IMR-90 (cell line): Measurements from ENCODE around the gene C2orf49. TPM values are rescaled to one million over a fixed set of nuclear protein-coding genes. Genes with fewer than 3 reads are reported as not detected.

Source experiments
- ATAC-seq: fragments of 200-7000 bp; cut with Tn5 transposase; 2 replicates; pipeline ENCODE4 v1.9.1; 2020; ENCODE audit warnings: low read depth, mild to moderate bottlenecking, moderate library complexity
- BruUV-seq: library from RNA; stranded (reverse); fragments of 400-500 nt; replicated peaks from 2 replicates; lab custom pipeline; 2021; lab: Mats Ljungman, UMichigan
- CTCF ChIA-PET: fragments of 300-600 bp; formaldehyde crosslinking; extraction: SDS; loops from one replicate; lab custom pipeline; 2021; ENCODE audit warnings: antibody characterized with exemption; lab: Yijun Ruan, JAX
- POLR2A ChIA-PET: fragments of 300-600 bp; sonication (Branson Sonifier 250); formaldehyde crosslinking; loops from one replicate; lab custom pipeline; 2022; ENCODE audit warnings: antibody characterized with exemption; ENCODE audit not compliant: unreplicated experiment; lab: Charles Lee
- DNase-seq: peaks from one replicate; pipeline ENCODE4 v3.0.0; 2013
- H2AFZ ChIP-seq: replicated peaks from 2 replicates; pipeline ENCODE3; 2013; ENCODE audit warnings: low read length, mild to moderate bottlenecking; ENCODE audit not compliant: poor library complexity
- H2AK5ac ChIP-seq: 2 replicates; pipeline ENCODE4 v1.6.1; 2013; ENCODE audit warnings: low read depth, low read length, inconsistent platforms
- H2AK9ac ChIP-seq: replicated peaks from 2 replicates; pipeline ENCODE3; 2013; ENCODE audit warnings: mild to moderate bottlenecking, low read depth, low read length, moderate library complexity; ENCODE audit not compliant: poor library complexity
- H2BK120ac ChIP-seq: 2 replicates; pipeline ENCODE4 v1.6.1; 2013; ENCODE audit warnings: low read depth, low read length, inconsistent platforms
- H2BK15ac ChIP-seq: 3 replicates; pipeline ENCODE4 v1.6.1; 2013; ENCODE audit warnings: low read depth, low read length, inconsistent platforms
- H2BK20ac ChIP-seq: 2 replicates; pipeline ENCODE4 v1.6.1; 2013; ENCODE audit warnings: low read depth, mild to moderate bottlenecking, inconsistent platforms, low read length, moderate library complexity
- H2BK5ac ChIP-seq: 2 replicates; pipeline ENCODE4 v1.6.1; 2013; ENCODE audit warnings: mild to moderate bottlenecking, low read depth, low read length, inconsistent platforms; ENCODE audit not compliant: poor library complexity, severe bottlenecking
- H3K14ac ChIP-seq: replicated peaks from 2 replicates; pipeline ENCODE4 v1.6.1; 2013; ENCODE audit warnings: low read depth, low read length, inconsistent platforms
- H3K18ac ChIP-seq: 2 replicates; pipeline ENCODE4 v1.6.1; 2013; ENCODE audit warnings: low read depth, low read length, control low read depth
- H3K23ac ChIP-seq: 2 replicates; pipeline ENCODE4 v1.6.1; 2013; ENCODE audit warnings: low read depth, low read length, inconsistent platforms
- H3K27ac ChIP-seq: 2 replicates; pipeline ENCODE4 v1.5.1; 2013; ENCODE audit warnings: mild to moderate bottlenecking, control low read depth, low read length; ENCODE audit not compliant: insufficient read depth
- H3K27me3 ChIP-seq: 2 replicates; pipeline ENCODE4 v1.6.1; 2013; ENCODE audit warnings: low read length; ENCODE audit not compliant: control insufficient read depth, insufficient read depth
- H3K36me3 ChIP-seq: 2 replicates; pipeline ENCODE4 v1.6.1; 2013; ENCODE audit warnings: low read length, mixed read lengths; ENCODE audit not compliant: control insufficient read depth, insufficient read depth
- H3K4ac ChIP-seq: 2 replicates; pipeline ENCODE4 v1.6.1; 2013; ENCODE audit warnings: low read depth, low read length, inconsistent platforms
- H3K4me1 ChIP-seq: 2 replicates; pipeline ENCODE4 v1.6.1; 2013; ENCODE audit warnings: low read length, mixed read lengths; ENCODE audit not compliant: control insufficient read depth, insufficient read depth
- H3K4me2 ChIP-seq: 2 replicates; pipeline ENCODE4 v1.6.1; 2013; ENCODE audit warnings: low read depth, mild to moderate bottlenecking, control low read depth, low read length, moderate library complexity
- H3K4me3 ChIP-seq: 2 replicates; pipeline ENCODE4 v1.5.1; 2013; ENCODE audit warnings: low read depth, mild to moderate bottlenecking, control low read depth, low read length, moderate library complexity; ENCODE audit not compliant: insufficient read depth
- H3K56ac ChIP-seq: 2 replicates; pipeline ENCODE4 v1.6.1; 2013; ENCODE audit warnings: low read length, inconsistent platforms; ENCODE audit not compliant: insufficient read depth; ENCODE audit errors: extremely low read depth
- H3K79me1 ChIP-seq, 2 experiments: 2 replicates each; pipeline ENCODE4 v1.6.1; 2013; ENCODE audit warnings: low read length in 2 of 2, inconsistent platforms in 1 of 2, low read depth in 1 of 2
- H3K9ac ChIP-seq: 2 replicates; pipeline ENCODE4 v1.6.1; 2013; ENCODE audit warnings: low read depth, low read length, control low read depth
- H3K9me1 ChIP-seq: 2 replicates; pipeline ENCODE4 v1.6.1; 2013; ENCODE audit warnings: low read length, inconsistent platforms; ENCODE audit not compliant: insufficient read depth
- H3K9me3 ChIP-seq: 2 replicates; pipeline ENCODE4 v1.6.1; 2013; ENCODE audit warnings: low read length; ENCODE audit not compliant: control insufficient read depth, insufficient read depth
- H4K20me1 ChIP-seq: 2 replicates; pipeline ENCODE4 v1.6.1; 2013; ENCODE audit warnings: low read length, inconsistent platforms; ENCODE audit not compliant: insufficient read depth
- H4K5ac ChIP-seq: 2 replicates; pipeline ENCODE4 v1.6.1; 2013; ENCODE audit warnings: mild to moderate bottlenecking, low read depth, low read length, control low read depth
- H4K8ac ChIP-seq, 2 experiments: 2 replicates each; pipeline ENCODE4 v1.6.1; 2013; ENCODE audit warnings: low read depth in 2 of 2, low read length in 2 of 2, control low read depth in 1 of 2, inconsistent platforms in 1 of 2
- H4K91ac ChIP-seq: 2 replicates; pipeline ENCODE4 v1.6.1; 2013; ENCODE audit warnings: low read depth, low read length, inconsistent platforms; ENCODE audit not compliant: insufficient read depth
- MAFK ChIP-seq: IDR thresholded peaks from 2 replicates; pipeline ENCODE4 v1.6.1; 2012; ENCODE audit warnings: low read depth, low read length, improper control_type of control experiment
- WGBS, 2 experiments: methylation state at CpG; one replicate each; pipeline versions ENCODE4 v1.1.5 to v1.1.7; 2013; ENCODE audit warnings: missing lambda C conversion rate in 2 of 2; ENCODE audit not compliant: insufficient read length in 1 of 2; ENCODE audit errors: extremely low coverage in 2 of 2; 5-methylcytosine and 5-hydroxymethylcytosine counted together
- dilution Hi-C: fragments of 300-500 bp; cut with HindIII; formaldehyde crosslinking; loops from one replicate; pipeline ENCODE4 v1.14.3; 2018; ENCODE audit warnings: low sequenced_read_pairs; ENCODE audit not compliant: unreplicated experiment
- in situ Hi-C: fragments of 300-500 bp; cut with MboI; formaldehyde crosslinking; loops from 3 replicates; pipeline ENCODE4 v1.14.3; 2019; ENCODE audit warnings: low sequenced_read_pairs, inconsistent platforms, mixed read lengths
- intact Hi-C: fragments of 100-400 bp; cut with micrococcal nuclease; formaldehyde crosslinking; loops from 2 replicates; pipeline ENCODE4 v1.10.0; 2022
- polyA plus RNA-seq, 3 experiments: library from polyadenylated mRNA; depleted of rRNA; stranded (reverse); fragments of >200 nt; gene quantifications; 2 replicates each; pipeline ENCODE4 v1.2.3, GENCODE V29; 2012; ENCODE audit warnings: low replicate concordance in 1 of 3
- total RNA-seq: library from RNA; depleted of rRNA; stranded (reverse); fragments of >200 nt; gene quantifications from 2 replicates; pipeline ENCODE4 v1.2.3, GENCODE V29; 2012
- TF ChIP-seq, protein P1 (sequence below): fragments of 150-350 bp; IDR thresholded peaks from 2 replicates; pipeline ENCODE4 v1.6.1; 2017; ENCODE audit warnings: mild to moderate bottlenecking, antibody characterized with exemption, low read length, low read depth

The C2orf49 gene
- total and polyA plus RNA-seq, 2 of the 4 experiments (the other 2 are of a cell fraction), result 3.8 to 8.5 TPM

- in situ Hi-C loops, result no loop called here
- 0 out of 2 replicates have a peak, but pooled peaks cover 10% of the 10 kb centered on the region for H3K9me1 ChIP-seq
- CTCF ChIA-PET, result no interaction called here
Observed at GRCh38 chr2:105361102-105361889, 24.0 kb downstream of the C2orf49 start.

More at GRCh38 chr2:105361102-105361889, 24.0 kb downstream of the C2orf49 start:
- no peak overlapping the region for H3K4ac ChIP-seq
- no peak overlapping the region for H2AFZ ChIP-seq
- no peaks in the 10 kb centered on the region for H3K9me3 ChIP-seq
- H2AK5ac ChIP-seq, result no peak overlapping the region
- H2BK5ac ChIP-seq, result peak overlapping the region; percentile 28
- dilution Hi-C loops (no loop called here), intact Hi-C loops (no loop called here)
- no peak overlapping the region for H3K4me2 ChIP-seq
- H3K14ac ChIP-seq, result no peak overlapping the region
- 0 out of 2 replicates have a peak overlapping the region, but pooled peaks have one; percentile 24 for H3K23ac ChIP-seq
- no peak overlapping the region for H3K4me3 ChIP-seq
- peaks cover 24% of the 10 kb centered on the region for H4K20me1 ChIP-seq
- no peak overlapping the region for H3K9ac ChIP-seq
- no peak for ATAC-seq
- peak overlapping the region in 1 of 2 experiments; percentile 9; a peak in 1 of 4 replicates for H4K8ac ChIP-seq
- H3K56ac ChIP-seq, result no peak overlapping the region
- H3K36me3 ChIP-seq, result peaks cover 67% of the 10 kb centered on the region
- H3K4me1 ChIP-seq, result peaks cover 6% of the 10 kb centered on the region; the same call in 1 of the 2 replicates
- POLR2A ChIA-PET, result no interaction called here
- H2BK15ac ChIP-seq, result no peak overlapping the region
- H2BK20ac ChIP-seq, result no peak overlapping the region
- H2BK120ac ChIP-seq, result no peak overlapping the region
- WGBS, 2 experiments, result 81% methylated on average over 7 of the region's 11 CpGs; no CpG with 5 or more reads in 1 of the 2 experiments
- no peak overlapping the region for H3K27ac ChIP-seq
- peaks cover 33 to 65% of the 10 kb centered on the region in 2 experiments for H3K79me1 ChIP-seq
- TF ChIP-seq, protein P1, sequence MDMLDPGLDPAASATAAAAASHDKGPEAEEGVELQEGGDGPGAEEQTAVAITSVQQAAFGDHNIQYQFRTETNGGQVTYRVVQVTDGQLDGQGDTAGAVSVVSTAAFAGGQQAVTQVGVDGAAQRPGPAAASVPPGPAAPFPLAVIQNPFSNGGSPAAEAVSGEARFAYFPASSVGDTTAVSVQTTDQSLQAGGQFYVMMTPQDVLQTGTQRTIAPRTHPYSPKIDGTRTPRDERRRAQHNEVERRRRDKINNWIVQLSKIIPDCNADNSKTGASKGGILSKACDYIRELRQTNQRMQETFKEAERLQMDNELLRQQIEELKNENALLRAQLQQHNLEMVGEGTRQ, result no peak
- peak; percentile 70 for TF ChIP-seq MAFK
- no peak for DNase-seq
- no peak overlapping the region for H3K18ac ChIP-seq
- BruUV-seq, result no TSS peak
- no peak overlapping the region for H2AK9ac ChIP-seq
- no peaks in the 10 kb centered on the region for H3K27me3 ChIP-seq
- no peak overlapping the region for H4K91ac ChIP-seq
- H4K5ac ChIP-seq, result no peak overlapping the region
